Cardiac muscle cell (in vitro differentiated cells and primary cell): ENCODE measurements around the gene KLHL42. TPM values are rescaled to one million over a fixed set of nuclear protein-coding genes. Genes with fewer than 3 reads are reported as not detected.

Experiments
- DNase-seq, 2 donors: peaks; one replicate each; pipeline versions ENCODE4 v3.0.0 to v3.0.0-alpha.2; 2010 to 2017; ENCODE audit warnings: low read depth in 1 of 2, low spot score in 1 of 2
- H3K27ac ChIP-seq: fragments of 200-600 bp; sonication (generic); 2 replicates; pipeline ENCODE4 v1.5.1; 2016
- H3K27me3 ChIP-seq: fragments of 200-600 bp; sonication (generic); 2 replicates; pipeline ENCODE4 v1.6.0; 2016; ENCODE audit warnings: control low read depth
- H3K36me3 ChIP-seq: fragments of 200-600 bp; sonication (generic); 2 replicates; pipeline ENCODE4 v1.5.1; 2016; ENCODE audit warnings: control low read depth
- H3K4me1 ChIP-seq: fragments of 200-600 bp; sonication (generic); 2 replicates; pipeline ENCODE4 v1.8.1; 2017; ENCODE audit warnings: low read depth, mild to moderate bottlenecking, mixed run types
- H3K4me3 ChIP-seq: fragments of 200-600 bp; sonication (generic); 2 replicates; pipeline ENCODE4 v1.5.1; 2016; ENCODE audit warnings: mild to moderate bottlenecking
- H3K9me3 ChIP-seq: fragments of 200-600 bp; sonication (generic); 2 replicates; pipeline ENCODE4 v1.5.1; 2017; ENCODE audit warnings: low read depth, mild to moderate bottlenecking, control low read depth
- CTCF ChIP-seq: IDR thresholded peaks from 2 replicates; pipeline ENCODE4 v1.5.1; 2012; ENCODE audit warnings: low read depth, mild to moderate bottlenecking, low read length
- polyA plus RNA-seq: library from polyadenylated mRNA; unstranded; fragments of >200 nt; fragmentation: Nextera tagmentation; extraction: Ambion mirVana; gene quantifications from 2 replicates; pipeline ENCODE4 v1.2.1, GENCODE V29; 2016
- total RNA-seq: library from RNA; depleted of rRNA; stranded (reverse); fragments of >200 nt; gene quantifications from 2 replicates; pipeline ENCODE4 v1.2.3, GENCODE V29; 2016

KLHL42 gene
- total and polyA plus RNA-seq, 2 experiments from 2014 or later: 25.7 to 42.2 TPM

- Histone ChIP-seq H3K9me3 (no peaks in the 10 kb centered on the region), H3K27me3 (no peaks in the 10 kb centered on the region), H3K4me1 (no peaks in the 10 kb centered on the region), H3K4me3 (no peak overlapping the region), H3K27ac (no peak overlapping the region), H3K36me3 (no peaks in the 10 kb centered on the region)
- no peak for DNase-seq
- no peak for TF ChIP-seq CTCF
Observed at GRCh38 chr12:27762757-27763156, 17.3 kb upstream of the KLHL42 start.

- Histone ChIP-seq H3K36me3 (no peaks in the 10 kb centered on the region), H3K4me1 (no peaks in the 10 kb centered on the region), H3K9me3 (no peaks in the 10 kb centered on the region), H3K27ac (no peak overlapping the region), H3K27me3 (no peaks in the 10 kb centered on the region), H3K4me3 (no peak overlapping the region)
- TF ChIP-seq CTCF: no peak
- DNase-seq: no peak
Observed at GRCh38 chr12:27766587-27766986, 13.4 kb upstream of the KLHL42 start.

GRCh38 chr12:27769142-27769673, 10.8 kb upstream of the KLHL42 start:
- no peak for TF ChIP-seq CTCF
- Histone ChIP-seq H3K27me3 (no peaks in the 10 kb centered on the region), H3K27ac (no peak overlapping the region), H3K4me3 (no peak overlapping the region), H3K36me3 (no peaks in the 10 kb centered on the region), H3K9me3 (no peaks in the 10 kb centered on the region), H3K4me1 (no peaks in the 10 kb centered on the region)
- no peak for DNase-seq

GRCh38 chr12:27771481-27772327, 8.3 kb upstream of the KLHL42 start:
- no peak overlapping the region for H3K27ac ChIP-seq
- DNase-seq: no peak
- H3K4me3 ChIP-seq: no peak overlapping the region
- no peak for TF ChIP-seq CTCF
- H3K27me3 ChIP-seq: no peaks in the 10 kb centered on the region
- H3K9me3 ChIP-seq: no peaks in the 10 kb centered on the region
- H3K36me3 ChIP-seq: no peaks in the 10 kb centered on the region
- H3K4me1 ChIP-seq: no peaks in the 10 kb centered on the region

GRCh38 chr12:27772328-27773049, 7.5 kb upstream of the KLHL42 start:
- no peak for TF ChIP-seq CTCF
- Histone ChIP-seq H3K4me3 (no peak overlapping the region), H3K9me3 (no peaks in the 10 kb centered on the region), H3K27me3 (no peaks in the 10 kb centered on the region), H3K36me3 (no peaks in the 10 kb centered on the region), H3K27ac (no peak overlapping the region), H3K4me1 (no peaks in the 10 kb centered on the region)
- DNase-seq: no peak
